H1 (cell line): ENCODE measurements around the gene ZNF777. TPM values are rescaled to one million over a fixed set of nuclear protein-coding genes. Genes with fewer than 3 reads are reported as not detected.
"Not testable (repeated sequence)": the region's sequence is repeated elsewhere in the genome, so short reads cannot be mapped to it uniquely, and the experiment has no call there.

Source experiments
- CTCF ChIA-PET: fragments of 300-600 bp; sonication (Branson Sonifier 250); formaldehyde crosslinking; loops from one replicate; lab custom pipeline; 2021; ENCODE audit not compliant: partially characterized antibody; lab: Charles Lee
- POLR2A ChIA-PET: fragments of 300-600 bp; sonication (Branson Sonifier 250); formaldehyde crosslinking; loops from one replicate; lab custom pipeline; 2021; ENCODE audit warnings: inconsistent platforms; ENCODE audit not compliant: partially characterized antibody; lab: Charles Lee
- DNase-seq, 2 experiments: peaks; one replicate each; pipeline versions ENCODE4 v3.0.0 to v3.0.0-alpha.2; 2010 to 2022; ENCODE audit warnings: low spot score in 2 of 2, low read depth in 1 of 2, mixed read lengths in 1 of 2
- FAIRE-seq: peaks from 2 replicates; lab custom pipeline; 2011; peaks lifted over from hg19 to GRCh38; lab: Jason Lieb, UNC
- H2AFZ ChIP-seq: 2 replicates; pipeline ENCODE4 v1.8.1; 2012; ENCODE audit warnings: low read length, inconsistent platforms
- H2AK5ac ChIP-seq: 2 replicates; pipeline ENCODE4 v1.6.1; 2013; ENCODE audit warnings: low read depth, low read length
- H2BK120ac ChIP-seq: replicated peaks from 2 replicates; pipeline ENCODE3; 2013; ENCODE audit warnings: low read depth, low read length, inconsistent platforms
- H2BK12ac ChIP-seq: 2 replicates; pipeline ENCODE4 v1.6.1; 2013; ENCODE audit warnings: low read depth, low read length
- H2BK15ac ChIP-seq: 2 replicates; pipeline ENCODE4 v1.6.1; 2013; ENCODE audit warnings: low read length
- H2BK20ac ChIP-seq: 2 replicates; pipeline ENCODE4 v1.6.1; 2013; ENCODE audit warnings: low read length
- H2BK5ac ChIP-seq: 2 replicates; pipeline ENCODE4 v1.6.1; 2013; ENCODE audit warnings: low read depth, low read length
- H3K14ac ChIP-seq: 2 replicates; pipeline ENCODE4 v1.6.1; 2013; ENCODE audit warnings: inconsistent platforms; ENCODE audit not compliant: insufficient read length
- H3K18ac ChIP-seq: 2 replicates; pipeline ENCODE4 v1.6.1; 2013; ENCODE audit warnings: low read length; ENCODE audit errors: extremely low read depth
- H3K23ac ChIP-seq: 2 replicates; pipeline ENCODE4 v1.6.1; 2013; ENCODE audit warnings: inconsistent platforms; ENCODE audit not compliant: insufficient read length
- H3K23me2 ChIP-seq: 2 replicates; pipeline ENCODE4 v1.6.1; 2013; ENCODE audit warnings: low read depth, low read length
- H3K27ac ChIP-seq: 2 replicates; pipeline ENCODE4 v1.6.1; 2011; ENCODE audit warnings: low read depth, low read length, inconsistent platforms
- H3K27me3 ChIP-seq, 4 experiments: replicated peaks in 1 of 4; 1 replicate in 1 of 4; 2 replicates in 3 of 4; pipeline versions ENCODE4 v1.6.1 to v1.8.1; 2011 to 2013; ENCODE audit warnings: low read length in 3 of 4, mild to moderate bottlenecking in 3 of 4, inconsistent platforms in 2 of 4, mixed read lengths in 2 of 4, moderate library complexity in 1 of 4; ENCODE audit not compliant: control insufficient read depth in 3 of 4, insufficient read depth in 3 of 4; ENCODE audit errors: extremely low read depth in 1 of 4
- H3K36me3 ChIP-seq, 4 experiments: 2 replicates each; pipeline versions ENCODE4 v1.6.1 to v1.8.1; 2011 to 2013; ENCODE audit warnings: mild to moderate bottlenecking in 4 of 4, low read length in 3 of 4, moderate library complexity in 2 of 4, control low read depth in 1 of 4, inconsistent platforms in 1 of 4; ENCODE audit not compliant: insufficient read depth in 4 of 4, control insufficient read depth in 2 of 4
- H3K4ac ChIP-seq: replicated peaks from 2 replicates; pipeline ENCODE3; 2013; ENCODE audit warnings: low read length, low read depth, mixed read lengths, inconsistent platforms; ENCODE audit not compliant: insufficient read length
- H3K4me1 ChIP-seq, 4 experiments: replicated peaks in 1 of 4; 1 replicate in 1 of 4; 2 replicates in 3 of 4; pipeline versions ENCODE4 v1.6.1 to v1.8.1; 2011 to 2013; ENCODE audit warnings: low read length in 3 of 4, inconsistent platforms in 2 of 4, mixed read lengths in 1 of 4; ENCODE audit not compliant: insufficient read depth in 4 of 4, control insufficient read depth in 3 of 4
- H3K4me2 ChIP-seq, 2 experiments: 2 replicates each; pipeline versions ENCODE4 v1.6.1 to v1.8.1; 2011 to 2013; ENCODE audit warnings: low read depth in 2 of 2, low read length in 2 of 2, control low read depth in 1 of 2, inconsistent platforms in 1 of 2, mild to moderate bottlenecking in 1 of 2; ENCODE audit not compliant: insufficient read depth in 1 of 2
- H3K4me3 ChIP-seq, 4 experiments: fragments of 200-600, 300-600 bp in 1 of 4; sonication (generic), shearing (Covaris generic), sonication (Bioruptor Twin) in 1 of 4; 2 replicates each; pipeline versions ENCODE4 v1.5.1 to v1.8.1; 2011 to 2016; ENCODE audit warnings: low read length in 4 of 4, low read depth in 3 of 4, control low read depth in 2 of 4, inconsistent platforms in 2 of 4, mild to moderate bottlenecking in 2 of 4, mixed read lengths in 1 of 4, moderate library complexity in 1 of 4; ENCODE audit not compliant: insufficient read depth in 2 of 4; ENCODE audit errors: extremely low read depth in 1 of 4
- H3K56ac ChIP-seq: replicated peaks from 2 replicates; pipeline ENCODE3; 2013; ENCODE audit warnings: low read depth, mild to moderate bottlenecking, mixed read lengths, low read length, inconsistent platforms; ENCODE audit not compliant: insufficient read length
- H3K79me1 ChIP-seq: 2 replicates; pipeline ENCODE4 v1.6.1; 2013; ENCODE audit warnings: low read depth, low read length, control low read depth
- H3K79me2 ChIP-seq, 2 experiments: 2 replicates each; pipeline versions ENCODE4 v1.6.1 to v1.8.1; 2012 to 2013; ENCODE audit warnings: low read length in 2 of 2, mild to moderate bottlenecking in 2 of 2, inconsistent platforms in 1 of 2; ENCODE audit not compliant: insufficient read depth in 2 of 2, control insufficient read depth in 1 of 2
- H3K9ac ChIP-seq, 4 experiments: replicated peaks in 1 of 4; 1 replicate in 1 of 4; 2 replicates in 3 of 4; pipeline versions ENCODE4 v1.6.1 to v1.8.1; 2011 to 2013; ENCODE audit warnings: low read depth in 3 of 4, low read length in 3 of 4, control low read depth in 2 of 4, mild to moderate bottlenecking in 2 of 4, moderate library complexity in 2 of 4, inconsistent platforms in 1 of 4; ENCODE audit errors: extremely low read depth in 1 of 4
- H3K9me3 ChIP-seq, 2 experiments: 2 replicates each; pipeline versions ENCODE4 v1.6.1 to v1.8.1; 2012 to 2013; ENCODE audit warnings: mild to moderate bottlenecking in 2 of 2, moderate library complexity in 2 of 2, control low read depth in 1 of 2, inconsistent platforms in 1 of 2, low read depth in 1 of 2, low read length in 1 of 2, mixed read lengths in 1 of 2; ENCODE audit not compliant: insufficient read depth in 2 of 2
- H4K20me1 ChIP-seq, 2 experiments: replicated peaks in 1 of 2; 2 replicates each; pipeline versions ENCODE3 to v1.8.1; 2011 to 2013; ENCODE audit warnings: inconsistent platforms in 2 of 2, low read length in 2 of 2, mild to moderate bottlenecking in 1 of 2; ENCODE audit not compliant: insufficient read depth in 2 of 2, control insufficient read depth in 1 of 2
- H4K5ac ChIP-seq: 2 replicates; pipeline ENCODE4 v1.6.1; 2013; ENCODE audit warnings: low read length, low read depth, mixed read lengths, inconsistent platforms; ENCODE audit not compliant: insufficient read length
- H4K8ac ChIP-seq: 2 replicates; pipeline ENCODE4 v1.8.0; 2013; ENCODE audit warnings: mild to moderate bottlenecking, moderate library complexity, low read length, inconsistent platforms; ENCODE audit not compliant: insufficient read depth; ENCODE audit errors: extremely low read depth
- H4K91ac ChIP-seq: replicated peaks from 2 replicates; pipeline ENCODE3; 2013; ENCODE audit warnings: low read length, mixed read lengths, inconsistent platforms; ENCODE audit not compliant: insufficient read length
- WGBS, 2 experiments: shearing (Covaris generic) in 1 of 2; methylation state at CpG; one replicate each; pipeline versions ENCODE4 v1.1.6 to v1.1.7; 2013 to 2015; ENCODE audit warnings: low lambda C conversion rate in 2 of 2, mixed read lengths in 2 of 2, inconsistent platforms in 1 of 2, low coverage in 1 of 2, missing lambda C conversion rate in 1 of 2; ENCODE audit not compliant: insufficient replicate concordance in 2 of 2, insufficient coverage in 1 of 2, insufficient read length in 1 of 2; ENCODE audit errors: extremely low coverage in 1 of 2, missing lambda C conversion rate in 1 of 2; 5-methylcytosine and 5-hydroxymethylcytosine counted together
- polyA plus RNA-seq, 7 experiments: library from polyadenylated mRNA; depleted of rRNA in 3 of 7; stranded (reverse) in 5 of 7; unstranded in 2 of 7; fragments of >200 nt in 5 of 7; fragments of 200-250 nt in 2 of 7; gene quantifications; 1 replicate in 5 of 7; 2 replicates in 1 of 7; 4 replicates in 1 of 7; pipeline versions ENCODE4 v1.2.1 to v1.2.3, GENCODE V29; 2011 to 2013; ENCODE audit warnings: missing spikeins in 2 of 7, mixed read lengths in 2 of 7
- total RNA-seq: library from RNA; stranded (reverse); fragmentation: NEBNext Ultra II Directional; extraction: Animal tissue kit (Norgen Biotek cat#: 25700); gene quantifications from 2 replicates; pipeline ENCODE4 v1.2.1, GENCODE V29; 2021

Gene ZNF777
- total and polyA plus RNA-seq, 2 of the 8 experiments (the other 6 are each of a cell fraction or from before 2014, with no cell fraction given): 8.0 to 10.1 TPM

DNA sequence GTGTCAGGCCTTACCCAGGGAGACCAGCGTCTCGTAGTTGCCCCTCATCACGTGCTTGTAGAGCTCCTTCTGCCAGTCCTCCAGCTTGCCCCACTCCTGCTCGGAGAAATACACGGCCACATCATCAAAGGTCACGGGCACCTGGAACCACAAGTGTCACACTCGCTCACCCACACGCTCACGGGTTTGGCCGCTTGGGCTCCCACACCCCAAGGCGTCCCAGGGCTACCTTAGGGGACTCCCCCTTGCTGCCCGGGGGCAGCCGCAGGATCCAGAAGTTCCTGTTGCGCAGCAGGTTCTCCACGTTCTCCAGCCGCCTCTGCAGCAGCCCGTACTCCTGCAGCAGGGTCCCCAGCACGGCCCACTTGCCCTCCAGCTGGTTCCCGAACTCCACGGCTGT is 33.1 kb upstream of the ZNF777 start:
- H3K56ac ChIP-seq, H4K5ac ChIP-seq, H2BK120ac ChIP-seq, H3K27ac ChIP-seq, H4K8ac ChIP-seq, H3K23ac ChIP-seq, H3K79me1 ChIP-seq, H2BK5ac ChIP-seq, H3K18ac ChIP-seq, H2BK12ac ChIP-seq, H3K23me2 ChIP-seq, H4K91ac ChIP-seq, H3K4me2 ChIP-seq, H2BK20ac ChIP-seq, DNase-seq, H3K9ac ChIP-seq, POLR2A ChIA-PET, H3K9me3 ChIP-seq, H2BK15ac ChIP-seq, H3K4me3 ChIP-seq, H4K20me1 ChIP-seq, H2AK5ac ChIP-seq, H3K27me3 ChIP-seq, H3K4me1 ChIP-seq, FAIRE-seq, H3K14ac ChIP-seq, H3K4ac ChIP-seq, H2AFZ ChIP-seq: not testable (repeated sequence)
- CTCF ChIA-PET: interaction anchor here (0.8 to 3.4 kb wide), 3 partner anchors 9 to 19 kb away, joined by 3 to 12 read pairs (median 4); no protein-coding TSS in a partner anchor
- peaks cover 5 to 19% (median 16%) of the 10 kb centered on the region in 4 experiments; a peak in 5 of 8 replicates for H3K36me3 ChIP-seq
- 92% methylated on average over 13 of the region's 20 CpGs; no CpG with 5 or more reads in 1 of the 2 experiments for WGBS, 2 experiments
- H3K79me2 ChIP-seq: peaks cover 0 to 12% of the 10 kb centered on the region in 2 experiments; a peak in 2 of 4 replicates
